ENCODE results near the gene GPSM3.

GRCh38 chr6:32168807-32169591, 23.4 kb downstream of the GPSM3 start:
- TF ChIP-seq TAF1 (IDR thresholded peaks at IDR 0.05; ENCODE audit: low read depth): no peak
- no peak for TF ChIP-seq CREB1 (IDR thresholded peaks at IDR 0.05; ENCODE audit: low read depth)
- TF ChIP-seq EP300 (IDR thresholded peaks at IDR 0.05; ENCODE audit: borderline replicate concordance): no peak

Data from Ishikawa (cell line).